Measurements from ENCODE around the gene WDR27. TPM values are rescaled to one million over a fixed set of nuclear protein-coding genes. Genes with fewer than 3 reads are reported as not detected.
"Not testable (repeated sequence)": the region's sequence is repeated elsewhere in the genome, so short reads cannot be mapped to it uniquely, and the experiment has no call there.

Gene WDR27
- total RNA-seq, 1 experiment from 2014 or later, result 63.0 TPM

DNA sequence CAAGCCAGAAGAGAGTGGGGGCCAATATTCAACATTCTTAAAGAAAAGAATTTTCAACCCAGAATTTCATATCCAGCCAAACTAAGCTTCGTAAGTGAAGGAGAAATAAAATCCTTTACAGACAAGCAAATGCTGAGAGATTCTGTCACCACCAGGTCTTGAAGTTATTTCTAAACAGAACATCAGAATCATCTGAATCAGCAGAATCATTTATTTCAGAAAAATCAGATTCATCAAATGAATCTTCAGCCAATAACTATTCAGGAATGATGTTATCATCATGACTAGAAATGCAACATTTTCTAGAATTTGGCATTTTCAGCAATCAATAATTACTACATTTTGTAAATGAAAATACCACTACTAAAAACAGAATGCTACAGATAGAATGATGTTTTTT is 100.7 kb downstream of the WDR27 start:
- peaks cover 19% of the 10 kb centered on the region; the same call in 1 of the 2 replicates for H3K79me2 ChIP-seq (ENCODE audit: low read length)
- not testable (repeated sequence) for H3K9me2 ChIP-seq (replicated peaks; ENCODE audit: insufficient read depth, low read length); H2AFZ ChIP-seq (ENCODE audit: low read length); H3K4me2 ChIP-seq (ENCODE audit: low read depth, low read length, poor library complexity, severe bottlenecking); H4K20me1 ChIP-seq (ENCODE audit: insufficient read depth, low read depth, low read length); DNase-seq; H3K9ac ChIP-seq (ENCODE audit: low read length); H3K4me1 ChIP-seq (ENCODE audit: low read length); H3K27ac ChIP-seq (ENCODE audit: low read length); H3K4me3 ChIP-seq (ENCODE audit: low read length); H3K27me3 ChIP-seq (ENCODE audit: low read length); H3K9me3 ChIP-seq (ENCODE audit: low read length)
- peaks cover 18% of the 10 kb centered on the region for H3K36me3 ChIP-seq (ENCODE audit: insufficient read depth, low read length)

GRCh38 chr6:169592558-169592957 is 109.3 kb downstream of the WDR27 start:
- Histone ChIP-seq H4K20me1 (ENCODE audit: insufficient read depth, low read depth, low read length) (no peaks in the 10 kb centered on the region), H2AFZ (ENCODE audit: low read length) (no peak overlapping the region), H3K4me3 (ENCODE audit: low read length) (no peak overlapping the region), H3K27ac (ENCODE audit: low read length) (no peak overlapping the region), H3K9me2 (replicated peaks; ENCODE audit: insufficient read depth, low read length) (no peaks in the 10 kb centered on the region), H3K9ac (ENCODE audit: low read length) (no peak overlapping the region), H3K36me3 (ENCODE audit: insufficient read depth, low read length) (peaks cover 3% of the 10 kb centered on the region; the same call in 1 of the 2 replicates), H3K4me2 (ENCODE audit: low read depth, low read length, poor library complexity, severe bottlenecking) (no peak overlapping the region), H3K4me1 (ENCODE audit: low read length) (peaks cover 22% of the 10 kb centered on the region), H3K79me2 (ENCODE audit: low read length) (no peaks in the 10 kb centered on the region), H3K9me3 (ENCODE audit: low read length) (no peaks in the 10 kb centered on the region), H3K27me3 (ENCODE audit: low read length) (no peaks in the 10 kb centered on the region)
- no peak for DNase-seq

DNA sequence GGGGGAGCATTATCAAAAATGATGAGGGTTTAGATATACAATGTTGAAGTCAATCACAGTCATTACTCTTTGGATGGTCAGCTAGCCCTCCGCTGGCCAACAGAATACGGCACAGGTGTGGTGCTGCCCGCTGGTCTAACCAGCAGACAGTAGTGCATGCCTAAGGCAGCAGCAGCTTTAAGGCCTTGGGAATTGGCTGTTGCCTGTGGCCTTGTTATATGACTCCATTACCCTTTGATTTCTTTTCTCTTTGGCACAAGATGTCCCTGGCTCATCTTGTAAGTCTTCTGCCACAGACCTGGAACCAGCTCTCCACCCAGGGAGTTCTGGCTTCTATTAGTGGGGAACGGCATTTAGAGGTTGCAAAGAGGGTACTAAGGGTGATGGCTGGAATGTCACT is 110.2 kb downstream of the WDR27 start:
- Histone ChIP-seq H4K20me1 (ENCODE audit: insufficient read depth, low read depth, low read length) (no peaks in the 10 kb centered on the region), H3K27ac (ENCODE audit: low read length) (no peak overlapping the region), H3K4me1 (ENCODE audit: low read length) (peaks cover 22% of the 10 kb centered on the region), H3K27me3 (ENCODE audit: low read length) (no peaks in the 10 kb centered on the region), H3K4me2 (ENCODE audit: low read depth, low read length, poor library complexity, severe bottlenecking) (no peak overlapping the region), H3K79me2 (ENCODE audit: low read length) (no peaks in the 10 kb centered on the region), H3K4me3 (ENCODE audit: low read length) (no peak overlapping the region), H3K9me2 (replicated peaks; ENCODE audit: insufficient read depth, low read length) (no peaks in the 10 kb centered on the region), H3K9ac (ENCODE audit: low read length) (no peak overlapping the region), H2AFZ (ENCODE audit: low read length) (no peak overlapping the region), H3K9me3 (ENCODE audit: low read length) (no peaks in the 10 kb centered on the region), H3K36me3 (ENCODE audit: insufficient read depth, low read length) (no peaks in the 10 kb centered on the region)
- no peak for DNase-seq

DNA sequence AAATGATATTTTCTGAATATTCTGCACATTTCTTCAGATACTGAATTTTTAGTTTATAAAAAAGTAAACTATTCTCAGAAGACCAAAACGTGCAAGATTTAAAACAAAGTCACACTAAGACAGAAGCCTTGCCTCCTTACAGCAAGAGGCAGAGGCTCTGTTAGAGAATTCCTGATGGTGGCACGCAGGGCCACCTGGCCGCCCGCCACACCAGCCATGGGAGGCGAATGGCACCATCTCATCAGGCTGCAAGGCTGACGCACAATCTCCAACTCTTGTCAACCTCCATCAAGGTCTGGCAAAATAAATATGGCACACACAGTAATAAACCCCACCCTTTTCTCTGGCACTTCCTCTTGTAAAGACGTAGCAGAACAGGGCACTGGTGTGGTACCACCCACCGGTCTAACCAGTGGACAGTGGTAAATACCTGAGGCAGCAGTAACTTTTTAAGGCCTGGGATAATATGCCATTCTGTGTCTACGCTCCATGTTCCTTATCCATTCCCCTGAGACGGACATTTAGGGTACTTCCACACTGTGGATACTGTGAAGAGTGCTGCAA is 111.4 kb downstream of the WDR27 start:
- Histone ChIP-seq H3K79me2 (ENCODE audit: low read length) (no peaks in the 10 kb centered on the region), H3K27ac (ENCODE audit: low read length) (peak overlapping the region; percentile 70), H3K9me3 (ENCODE audit: low read length) (no peaks in the 10 kb centered on the region), H4K20me1 (ENCODE audit: insufficient read depth, low read depth, low read length) (no peaks in the 10 kb centered on the region), H3K9me2 (replicated peaks; ENCODE audit: insufficient read depth, low read length) (no peaks in the 10 kb centered on the region), H3K4me2 (ENCODE audit: low read depth, low read length, poor library complexity, severe bottlenecking) (peak overlapping the region; percentile 77), H3K4me1 (ENCODE audit: low read length) (peaks cover 22% of the 10 kb centered on the region), H3K9ac (ENCODE audit: low read length) (peak overlapping the region; percentile 50), H3K36me3 (ENCODE audit: insufficient read depth, low read length) (no peaks in the 10 kb centered on the region), H2AFZ (ENCODE audit: low read length) (peak overlapping the region; percentile 58; the same call in 1 of the 2 replicates), H3K4me3 (ENCODE audit: low read length) (peak overlapping the region; percentile 50; the same call in 1 of the 2 replicates), H3K27me3 (ENCODE audit: low read length) (no peaks in the 10 kb centered on the region)
- DNase-seq, result no peak

GRCh38 chr6:169589699-169590257 is 112.1 kb downstream of the WDR27 start:
- Histone ChIP-seq H3K36me3 (ENCODE audit: insufficient read depth, low read length) (no peaks in the 10 kb centered on the region), H2AFZ (ENCODE audit: low read length) (peak overlapping the region; percentile 58), H3K4me2 (ENCODE audit: low read depth, low read length, poor library complexity, severe bottlenecking) (peak overlapping the region; percentile 77), H3K9me2 (replicated peaks; ENCODE audit: insufficient read depth, low read length) (no peaks in the 10 kb centered on the region), H3K9me3 (ENCODE audit: low read length) (no peaks in the 10 kb centered on the region), H3K9ac (ENCODE audit: low read length) (peak overlapping the region; percentile 50), H3K4me1 (ENCODE audit: low read length) (peaks cover 22% of the 10 kb centered on the region), H3K27me3 (ENCODE audit: low read length) (no peaks in the 10 kb centered on the region), H3K4me3 (ENCODE audit: low read length) (peak overlapping the region; percentile 50; the same call in 1 of the 2 replicates), H3K27ac (ENCODE audit: low read length) (peak overlapping the region; percentile 70), H4K20me1 (ENCODE audit: insufficient read depth, low read depth, low read length) (no peaks in the 10 kb centered on the region), H3K79me2 (ENCODE audit: low read length) (no peaks in the 10 kb centered on the region)
- peak; percentile 59 for DNase-seq

DNA sequence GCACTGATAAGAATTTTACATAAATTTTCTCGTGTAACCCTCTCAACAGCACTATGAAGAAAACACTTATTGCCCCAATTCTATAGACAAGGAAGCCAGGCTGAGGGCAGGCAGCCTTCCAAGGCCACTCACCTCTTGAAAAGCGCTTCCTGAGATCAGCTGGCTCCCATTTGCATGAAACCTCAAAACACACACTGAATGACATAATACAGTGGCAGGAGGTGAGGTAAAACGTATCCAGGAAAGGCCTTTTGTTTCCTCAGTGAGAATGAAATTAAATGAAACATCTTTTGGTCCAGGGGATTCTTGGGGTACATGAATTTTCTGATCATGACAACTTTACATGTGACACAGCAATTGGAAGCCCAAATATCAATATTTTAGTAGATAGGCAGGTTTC is 112.5 kb downstream of the WDR27 start:
- H3K4me2 ChIP-seq (ENCODE audit: low read depth, low read length, poor library complexity, severe bottlenecking), result peak overlapping the region; percentile 77
- H3K27ac ChIP-seq (ENCODE audit: low read length), result peak overlapping the region; percentile 70
- no peaks in the 10 kb centered on the region for H3K36me3 ChIP-seq (ENCODE audit: insufficient read depth, low read length)

GRCh38 chr6:169587975-169588374 is 113.9 kb downstream of the WDR27 start:
- Histone ChIP-seq H3K27ac (ENCODE audit: low read length) (no peak overlapping the region), H4K20me1 (ENCODE audit: insufficient read depth, low read depth, low read length) (no peaks in the 10 kb centered on the region), H3K79me2 (ENCODE audit: low read length) (no peaks in the 10 kb centered on the region), H3K9ac (ENCODE audit: low read length) (no peak overlapping the region), H3K36me3 (ENCODE audit: insufficient read depth, low read length) (no peaks in the 10 kb centered on the region), H3K9me3 (ENCODE audit: low read length) (no peaks in the 10 kb centered on the region), H3K4me1 (ENCODE audit: low read length) (peaks cover 22% of the 10 kb centered on the region), H3K4me3 (ENCODE audit: low read length) (no peak overlapping the region), H3K9me2 (replicated peaks; ENCODE audit: insufficient read depth, low read length) (no peaks in the 10 kb centered on the region), H2AFZ (ENCODE audit: low read length) (no peak overlapping the region), H3K27me3 (ENCODE audit: low read length) (no peaks in the 10 kb centered on the region), H3K4me2 (ENCODE audit: low read depth, low read length, poor library complexity, severe bottlenecking) (no peak overlapping the region)
- DNase-seq, result no peak

More for the DNA sequence above, 112.5 kb downstream of the WDR27 start:
- no peaks in the 10 kb centered on the region for H4K20me1 ChIP-seq (ENCODE audit: insufficient read depth, low read depth, low read length)
- no peaks in the 10 kb centered on the region for H3K79me2 ChIP-seq (ENCODE audit: low read length)
- DNase-seq, result peak; percentile 69
- H3K27me3 ChIP-seq (ENCODE audit: low read length), result no peaks in the 10 kb centered on the region
- H3K9ac ChIP-seq (ENCODE audit: low read length), result peak overlapping the region; percentile 50
- H3K9me3 ChIP-seq (ENCODE audit: low read length), result no peaks in the 10 kb centered on the region
- H2AFZ ChIP-seq (ENCODE audit: low read length), result no peak overlapping the region
- H3K9me2 ChIP-seq (replicated peaks; ENCODE audit: insufficient read depth, low read length), result no peaks in the 10 kb centered on the region
- peak overlapping the region; percentile 50; the same call in 1 of the 2 replicates for H3K4me3 ChIP-seq (ENCODE audit: low read length)
- peaks cover 22% of the 10 kb centered on the region for H3K4me1 ChIP-seq (ENCODE audit: low read length)

GRCh38 chr6:169583886-169584541 is 117.8 kb downstream of the WDR27 start:
- no peaks in the 10 kb centered on the region for H3K27me3 ChIP-seq (ENCODE audit: low read length)
- H3K36me3 ChIP-seq (ENCODE audit: insufficient read depth, low read length), result no peaks in the 10 kb centered on the region; the same call in 1 of the 2 replicates
- H3K4me1 ChIP-seq (ENCODE audit: low read length), result peaks cover under 1% of the 10 kb centered on the region
- no peaks in the 10 kb centered on the region for H3K9me3 ChIP-seq (ENCODE audit: low read length)
- no peak overlapping the region for H2AFZ ChIP-seq (ENCODE audit: low read length)
- H3K27ac ChIP-seq (ENCODE audit: low read length), result no peak overlapping the region
- H4K20me1 ChIP-seq (ENCODE audit: insufficient read depth, low read depth, low read length), result no peaks in the 10 kb centered on the region
- DNase-seq, result no peak
- no peak overlapping the region for H3K9ac ChIP-seq (ENCODE audit: low read length)
- H3K79me2 ChIP-seq (ENCODE audit: low read length), result no peaks in the 10 kb centered on the region
- H3K4me2 ChIP-seq (ENCODE audit: low read depth, low read length, poor library complexity, severe bottlenecking), result no peak overlapping the region
- no peaks in the 10 kb centered on the region for H3K9me2 ChIP-seq (replicated peaks; ENCODE audit: insufficient read depth, low read length)
- H3K4me3 ChIP-seq (ENCODE audit: low read length), result no peak overlapping the region

All from Karpas-422 (cell line).